Left colon (tissue), 2 donors: ENCODE measurements around the gene SEPTIN8. TPM values are rescaled to one million over a fixed set of nuclear protein-coding genes. Genes with fewer than 3 reads are reported as not detected.

Experiments
- ATAC-seq: fragments of 200-7000 bp; cut with Tn5 transposase; one replicate; pipeline ENCODE4 v1.9.1; 2020; ENCODE audit warnings: mild to moderate bottlenecking, moderate library complexity
- DNase-seq, 2 donors: peaks; one replicate each; pipeline ENCODE4 v3.0.0-alpha.2; 2020
- intact Hi-C, 2 donors: fragments of 100-400 bp; cut with DNase I in 1 of 2; cut with micrococcal nuclease in 1 of 2; formaldehyde crosslinking; loops; one replicate each; pipeline versions ENCODE4 v1.11.2 to v1.14.0; 2022; cut with DNase I, micrococcal nuclease
- long read RNA-seq: library from polyadenylated mRNA; unstranded; transcript quantifications from one replicate; pipeline ENCODE4 v2.0.0, GENCODE V29; 2021
- total RNA-seq, 2 donors: library from RNA; stranded (reverse); fragmentation: NEBNext Ultra II Directional; extraction: Animal tissue kit (Norgen Biotek cat#: 25700); gene quantifications; one replicate each; pipeline ENCODE4 v1.2.1, GENCODE V29; 2021
- donor health status: DM: no; HTN: no; CAD: no.
- donor health status: DM: yes; HTN: yes; CAD: no.

Gene SEPTIN8, protein sequence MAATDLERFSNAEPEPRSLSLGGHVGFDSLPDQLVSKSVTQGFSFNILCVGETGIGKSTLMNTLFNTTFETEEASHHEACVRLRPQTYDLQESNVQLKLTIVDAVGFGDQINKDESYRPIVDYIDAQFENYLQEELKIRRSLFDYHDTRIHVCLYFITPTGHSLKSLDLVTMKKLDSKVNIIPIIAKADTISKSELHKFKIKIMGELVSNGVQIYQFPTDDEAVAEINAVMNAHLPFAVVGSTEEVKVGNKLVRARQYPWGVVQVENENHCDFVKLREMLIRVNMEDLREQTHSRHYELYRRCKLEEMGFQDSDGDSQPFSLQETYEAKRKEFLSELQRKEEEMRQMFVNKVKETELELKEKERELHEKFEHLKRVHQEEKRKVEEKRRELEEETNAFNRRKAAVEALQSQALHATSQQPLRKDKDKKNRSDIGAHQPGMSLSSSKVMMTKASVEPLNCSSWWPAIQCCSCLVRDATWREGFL
- 10 to 100 TPM; 58.7 to 59.6 TPM for total RNA-seq
- long read RNA-seq, full-length matches to known transcripts: 11 of 49 reads
- long read RNA-seq, partial matches to known transcripts: 9 of 49 reads
- long read RNA-seq, other reads (novel, unspliced or antisense): 29 of 49 reads

GRCh38 chr5:132777209-132778069 lies at the start of gene SEPTIN8:
SEPTIN8 (minus strand) TSS chr5:132777239; CDS start chr5:132777137, 102 bp downstream.
- DNase-seq (peak; percentile 50 to 69), ATAC-seq (peak; percentile 79)
- intact Hi-C loops: no loop called here

GRCh38 chr5:132826424-132827082 lies 49.5 kb upstream of the SEPTIN8 start:
- no peak for DNase-seq
- ATAC-seq: no peak
- intact Hi-C loops: loop anchor here (10.0 kb wide), 2 partner anchors 58 to 442 kb away; no protein-coding TSS in a partner anchor

DNA sequence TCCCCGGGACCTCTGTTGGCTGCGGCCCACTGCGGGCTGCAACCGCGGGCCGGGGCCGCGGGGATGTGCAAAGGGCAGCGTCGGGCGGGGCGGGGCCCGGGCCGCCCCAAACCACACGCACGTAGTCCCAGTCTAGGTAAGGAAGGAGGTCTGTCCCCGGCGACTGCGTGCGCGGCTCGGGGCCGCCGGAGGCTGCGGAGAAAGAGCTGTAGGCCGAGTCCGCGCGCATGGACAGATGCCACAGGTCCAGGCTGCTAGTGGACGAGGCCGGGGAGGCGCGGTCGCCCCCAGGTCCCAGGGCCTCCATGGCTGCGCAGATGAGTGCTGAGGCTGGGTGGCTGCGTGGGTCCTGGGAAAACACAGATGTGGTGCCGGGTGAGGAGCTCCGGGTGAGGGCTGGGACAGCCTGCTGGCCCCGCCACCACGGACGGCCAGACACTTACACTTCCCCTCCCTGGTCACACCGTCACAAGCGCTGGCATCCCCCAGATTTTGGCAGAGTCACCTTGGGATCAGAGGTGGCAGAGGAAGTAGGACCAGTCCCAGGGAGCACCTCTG lies 48.9 kb upstream of the SEPTIN8 start:
- intact Hi-C loops: loop anchor here (10.0 kb wide), 2 partner anchors 59 to 441 kb away; no protein-coding TSS in a partner anchor
- ATAC-seq (no peak), DNase-seq (no peak)

DNA sequence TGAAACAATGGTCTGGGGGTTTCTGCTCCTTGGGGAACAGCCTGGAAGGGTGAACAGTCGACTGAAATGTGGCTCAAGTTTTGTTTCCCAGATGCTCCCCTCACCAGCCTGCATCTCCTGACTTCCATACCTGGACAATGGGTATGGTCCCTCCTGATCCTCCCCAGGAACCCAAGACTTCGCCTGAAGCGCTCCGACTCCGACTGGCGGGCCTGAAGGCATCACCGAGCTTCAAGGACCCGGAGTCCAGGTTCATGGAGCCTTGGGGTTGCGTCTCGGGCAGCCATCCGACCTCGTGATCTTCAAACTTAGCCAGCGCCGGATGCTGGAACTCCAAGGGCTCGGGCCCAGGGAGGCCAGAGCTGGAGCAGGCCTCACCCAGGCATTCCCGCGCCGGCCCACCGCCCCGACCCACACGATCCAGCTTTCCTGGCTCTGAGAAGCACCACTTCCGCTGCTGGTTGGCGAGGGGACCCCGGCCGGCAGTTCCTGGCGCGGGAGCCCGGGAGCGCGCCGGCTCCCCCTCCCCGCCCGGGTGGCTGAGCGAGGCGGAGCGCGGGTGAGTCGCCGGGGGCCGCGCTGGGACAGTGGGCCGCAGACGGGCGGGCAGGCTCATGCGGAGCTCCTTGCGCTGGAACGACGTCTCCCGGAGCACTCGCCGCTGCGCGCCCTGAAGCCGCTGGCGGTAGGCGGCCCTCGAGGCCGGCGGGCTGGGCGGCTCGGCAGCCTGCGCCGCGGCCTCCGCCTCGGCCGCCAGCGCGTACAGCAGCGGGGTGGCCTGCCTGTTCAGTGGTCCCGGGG lies 48.2 kb upstream of the SEPTIN8 start:
- DNase-seq: no peak
- ATAC-seq: no peak
- intact Hi-C loops: loop anchor here (10.0 kb wide), 2 partner anchors 60 to 440 kb away; no protein-coding TSS in a partner anchor

GRCh38 chr5:132824426-132824825 lies 47.4 kb upstream of the SEPTIN8 start:
- ATAC-seq (no peak), DNase-seq (no peak)
- intact Hi-C loops: loop anchor here (10.0 kb wide), 2 partner anchors 60 to 440 kb away; no protein-coding TSS in a partner anchor

DNA sequence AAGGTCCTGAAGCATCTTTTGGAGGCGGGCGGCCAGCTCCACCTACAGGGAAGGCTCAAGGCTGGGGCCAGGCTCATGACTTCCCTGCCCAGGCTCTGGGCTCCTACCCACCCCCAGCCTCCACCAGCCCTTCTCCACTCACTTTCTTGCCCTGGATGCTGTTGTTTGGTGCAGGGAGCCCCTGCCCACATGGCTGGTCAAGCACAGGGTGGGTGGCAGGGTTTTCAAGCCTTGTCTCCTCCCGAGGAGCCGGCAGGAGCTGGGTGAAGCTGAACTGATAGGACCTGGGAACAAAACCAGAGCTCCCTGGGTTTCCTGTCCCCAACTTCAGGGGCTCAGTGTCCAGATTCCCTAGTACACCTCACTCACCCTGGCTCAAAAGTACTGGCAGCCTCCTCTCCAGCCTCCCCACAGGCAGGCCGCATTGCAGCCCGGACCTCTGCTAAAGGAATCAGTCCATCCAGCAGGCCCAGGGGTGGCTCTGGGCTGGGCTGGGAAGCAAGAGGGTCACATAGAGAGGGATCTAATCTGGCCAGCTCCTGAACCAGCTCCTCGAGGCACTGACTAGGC lies 46.5 kb upstream of the SEPTIN8 start:
- ATAC-seq (peak; percentile 9), DNase-seq (no peak)
- intact Hi-C loops: loop anchor here (10.0 kb wide), 2 partner anchors 61 to 439 kb away; no protein-coding TSS in a partner anchor

DNA sequence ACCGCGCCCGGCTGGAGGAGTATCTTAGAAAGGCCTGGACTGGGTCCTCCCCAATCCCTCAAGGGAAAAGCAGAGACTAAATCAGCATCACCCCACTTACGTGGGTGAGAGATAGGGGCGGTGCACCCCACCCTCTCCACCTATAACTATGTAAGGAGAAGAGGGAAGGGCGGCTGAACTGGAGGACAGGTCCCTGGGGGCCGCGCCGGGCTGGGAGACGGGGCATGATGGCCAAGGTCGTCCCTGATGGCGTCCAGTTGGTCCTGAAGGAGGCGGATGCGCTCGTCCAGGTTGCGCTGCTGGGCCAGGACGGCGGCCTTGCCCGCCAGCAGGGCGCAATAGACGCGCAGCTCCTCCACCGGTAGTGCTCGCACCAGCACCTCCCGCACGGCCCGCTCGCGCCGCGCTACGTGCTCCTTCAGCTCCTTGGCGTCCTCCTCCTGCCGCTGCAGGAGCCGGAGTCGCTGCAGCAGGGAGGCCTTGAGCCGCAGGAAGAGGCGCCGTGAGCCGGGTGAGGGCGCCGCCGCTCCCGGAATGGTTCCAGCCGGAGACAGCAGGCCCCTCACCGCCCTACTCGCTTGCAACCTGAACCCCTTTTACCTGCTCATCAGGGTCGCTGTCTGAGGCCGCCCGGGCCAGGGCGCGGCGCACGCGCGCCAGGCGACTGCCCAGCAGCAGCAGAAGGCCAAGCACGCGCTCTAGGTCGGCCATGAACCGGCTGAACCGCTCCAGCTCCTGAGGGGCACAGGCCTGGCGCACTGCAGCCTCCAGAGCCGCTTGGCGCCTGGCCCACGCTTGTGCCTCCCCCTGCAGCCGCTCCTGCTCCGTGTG lies 45.8 kb upstream of the SEPTIN8 start:
- DNase-seq: no peak
- intact Hi-C loops: loop anchor here (10.0 kb wide), 2 partner anchors 62 to 438 kb away; no protein-coding TSS in a partner anchor
- ATAC-seq: peak; percentile 21

DNA sequence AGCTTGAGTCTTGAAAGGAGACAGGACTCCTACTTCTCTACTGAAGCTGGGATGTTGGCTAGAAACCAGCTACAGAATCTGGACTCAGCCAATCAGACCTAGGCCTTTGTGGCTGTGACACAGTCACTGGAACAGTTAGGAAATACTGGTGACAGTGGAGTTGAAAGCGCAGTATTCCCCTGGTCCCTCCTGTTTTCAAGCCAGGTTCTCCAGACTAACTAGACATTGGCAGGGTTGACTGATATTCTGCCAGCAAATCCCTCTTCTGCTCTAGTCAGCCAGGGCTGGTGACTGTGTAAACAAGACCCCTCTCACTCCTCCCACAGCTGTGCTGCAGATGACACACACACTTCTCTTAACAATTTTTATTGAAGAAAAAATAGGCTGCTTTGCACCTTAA lies 44.8 kb upstream of the SEPTIN8 start:
- no peak for DNase-seq
- intact Hi-C loops: loop anchor here (10.0 kb wide), 2 partner anchors 63 to 437 kb away; no protein-coding TSS in a partner anchor
- ATAC-seq: no peak

- ATAC-seq: no peak
- no peak for DNase-seq
- intact Hi-C loops: loop anchor here (10.0 kb wide), 2 partner anchors 63 to 437 kb away; no protein-coding TSS in a partner anchor
Observed at GRCh38 chr5:132821350-132821749, 44.3 kb upstream of the SEPTIN8 start.

GRCh38 chr5:132820162-132820754 lies 43.2 kb upstream of the SEPTIN8 start:
- DNase-seq (peak; percentile 89 to 97), ATAC-seq (peak; percentile 84)
- intact Hi-C loops: loop anchor here (10.0 kb wide), 2 partner anchors 65 to 435 kb away; no protein-coding TSS in a partner anchor

DNA sequence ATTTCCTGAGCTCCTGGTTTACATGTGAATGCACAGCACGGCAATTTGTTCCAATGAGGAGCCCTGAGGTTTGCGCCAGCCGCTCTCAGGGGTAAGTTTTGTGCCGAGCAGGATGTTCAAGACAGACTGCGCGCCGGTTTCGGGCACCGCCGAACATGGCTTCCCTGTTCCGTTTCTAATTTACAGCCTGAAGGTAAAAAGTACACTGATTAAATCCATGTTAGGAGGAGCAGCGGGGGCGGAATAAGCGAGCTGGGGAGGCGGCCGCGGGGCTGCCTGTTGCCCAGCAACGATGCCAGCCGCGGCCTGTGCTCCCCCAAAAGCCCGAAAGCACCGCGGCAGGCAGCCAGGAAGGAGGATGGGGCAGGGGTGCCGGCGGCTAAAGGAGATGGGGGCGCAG lies 42.4 kb upstream of the SEPTIN8 start:
- ATAC-seq (peak; percentile 10), DNase-seq (no peak)
- intact Hi-C loops: no loop called here

GRCh38 chr5:132817011-132817410 lies 40.0 kb upstream of the SEPTIN8 start:
- ATAC-seq (no peak), DNase-seq (no peak)
- intact Hi-C loops: no loop called here

GRCh38 chr5:132816554-132816953 lies 39.5 kb upstream of the SEPTIN8 start:
- intact Hi-C loops: no loop called here
- ATAC-seq (no peak), DNase-seq (no peak)

DNA sequence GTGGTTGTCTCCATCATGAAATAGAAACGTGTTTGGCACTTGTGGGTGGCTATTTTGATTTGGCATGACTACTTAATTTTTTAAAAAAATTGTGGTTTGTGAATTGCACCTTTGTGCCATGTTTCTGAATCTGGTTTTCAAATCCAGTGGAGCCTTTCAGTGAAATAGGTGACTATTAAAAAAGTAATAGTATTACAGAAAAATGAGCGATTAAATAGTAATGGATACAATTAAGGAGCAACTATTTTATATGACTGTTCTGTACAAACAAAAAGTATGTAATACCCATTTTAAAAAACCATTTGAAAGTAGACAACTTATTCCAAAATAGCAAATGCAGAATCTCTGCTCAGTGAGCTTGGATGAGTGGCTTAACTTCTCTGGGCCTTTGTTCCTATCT lies 39.0 kb upstream of the SEPTIN8 start:
- intact Hi-C loops: no loop called here
- ATAC-seq (no peak), DNase-seq (no peak)

DNA sequence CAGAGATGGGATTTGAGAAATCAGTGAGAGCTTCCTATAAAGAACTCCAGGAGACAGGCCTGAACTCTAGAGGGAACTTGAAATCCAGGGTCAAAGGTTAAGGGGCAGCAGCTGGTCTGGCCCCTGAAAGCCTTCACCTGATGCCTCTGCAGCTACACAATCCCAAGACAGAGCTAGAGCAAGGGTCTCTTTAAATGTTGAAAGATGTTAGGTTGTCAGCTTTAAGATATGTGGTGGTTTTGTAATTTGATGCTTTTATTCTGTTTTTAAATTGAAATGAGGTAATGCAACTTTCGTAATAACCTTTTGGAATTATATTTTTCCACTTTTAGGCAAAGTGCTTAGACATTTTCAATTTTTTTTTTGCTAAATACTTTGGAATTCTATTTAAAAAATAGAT lies 38.4 kb upstream of the SEPTIN8 start:
- intact Hi-C loops: no loop called here
- ATAC-seq (no peak), DNase-seq (no peak)
